NCI-H345 (cell line): ENCODE data around the gene INSR.

Experiments
- DNase-seq: peaks from one replicate; lab custom pipeline; 2025; lab: John Stamatoyannopoulos, UW

Gene INSR

DNA sequence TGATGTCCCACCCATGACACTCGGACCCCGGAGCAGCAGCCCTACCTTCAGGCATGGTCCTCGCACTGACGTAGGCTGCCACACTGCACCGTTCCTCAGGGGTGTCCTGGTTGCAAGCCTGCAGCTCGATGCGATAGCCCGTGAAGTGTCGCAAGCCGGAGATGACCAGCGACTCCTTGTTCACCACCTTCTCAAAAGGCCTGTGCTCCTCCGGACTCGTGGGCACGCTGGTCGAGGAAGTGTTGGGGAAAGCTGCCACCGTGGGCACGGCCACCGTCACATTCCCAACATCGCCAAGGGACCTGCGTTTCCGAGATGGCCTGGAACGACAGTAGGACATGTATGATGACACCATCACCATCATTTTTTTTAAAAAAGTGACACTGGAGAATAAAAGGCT lies 151.4 kb downstream of the INSR start:
- no peak for DNase-seq

DNA sequence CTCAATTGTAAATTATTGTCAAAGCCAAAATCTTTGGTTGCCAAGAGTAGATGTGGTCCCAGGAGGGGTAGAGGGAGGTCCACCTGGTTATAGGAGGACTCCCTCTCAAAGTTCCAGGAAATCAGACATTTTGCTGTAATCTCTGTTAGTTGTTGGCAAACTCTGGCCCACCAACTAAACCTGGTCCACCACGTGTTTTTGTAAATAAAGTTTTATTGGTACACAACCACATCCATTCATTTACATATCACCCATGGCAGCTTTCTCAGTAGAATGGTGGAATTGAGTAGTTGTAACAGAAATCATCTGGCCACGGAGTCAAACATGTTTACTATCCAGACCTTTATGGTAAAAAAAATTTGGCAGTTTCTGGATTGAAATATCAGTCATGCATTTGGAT lies 154.1 kb downstream of the INSR start:
- no peak for DNase-seq

DNA sequence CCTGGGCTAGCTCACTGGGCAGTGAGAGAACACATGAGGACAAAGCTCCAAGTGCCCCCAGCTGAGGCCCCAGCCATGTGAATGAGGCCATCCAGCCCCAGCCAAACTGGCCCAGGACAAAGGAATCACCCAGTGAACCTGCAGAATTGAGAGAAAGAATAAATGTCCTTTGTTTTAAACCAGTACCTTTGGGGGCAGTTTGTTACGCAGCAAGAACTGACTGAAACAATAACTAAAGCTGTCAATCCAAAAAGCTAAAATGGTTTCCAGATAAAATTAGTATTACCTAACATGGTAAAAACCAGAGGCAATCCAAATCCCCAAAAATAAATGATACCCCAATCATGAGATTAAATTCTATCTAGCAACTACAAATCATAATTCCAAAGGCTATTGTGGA lies 155.1 kb downstream of the INSR start:
- DNase-seq, result no peak

DNA sequence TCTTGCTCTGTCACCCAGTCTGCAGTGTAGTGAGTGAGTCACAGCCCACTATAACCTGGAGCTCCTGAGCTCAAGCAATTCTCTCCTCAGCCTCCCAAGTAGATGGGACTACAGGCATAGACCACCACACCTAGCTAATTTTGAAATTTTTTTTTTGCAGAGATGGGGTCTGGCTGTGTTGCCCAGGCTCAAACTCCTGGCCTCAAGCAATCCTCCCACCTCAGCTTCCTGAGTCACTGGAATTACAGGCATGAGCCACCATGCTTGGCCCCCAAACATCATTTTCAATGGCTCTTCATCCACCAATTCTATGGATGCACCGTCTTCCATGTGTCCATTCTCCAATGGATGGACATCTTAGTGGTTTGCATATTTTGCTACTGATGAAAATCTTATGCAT lies 155.8 kb downstream of the INSR start:
- no peak for DNase-seq

DNA sequence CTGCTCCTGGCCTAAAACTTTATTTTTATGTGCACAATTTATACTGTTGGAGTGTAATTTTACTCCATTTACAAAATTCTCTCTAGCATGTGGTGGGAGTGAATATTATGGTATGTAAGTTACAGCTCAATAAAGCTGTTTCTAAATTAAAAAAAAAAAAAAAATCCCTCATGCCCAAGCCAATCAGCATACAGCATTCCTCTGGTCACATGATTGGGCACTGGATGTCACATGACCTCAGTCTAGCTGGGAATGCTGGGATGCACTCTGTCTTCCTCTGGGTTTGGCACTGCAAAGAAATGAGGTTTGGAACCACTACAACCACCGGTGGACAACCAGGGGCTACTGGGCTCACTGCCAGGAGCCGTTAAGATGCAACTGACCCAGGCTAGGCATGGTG lies 157.1 kb downstream of the INSR start:
- DNase-seq, result no peak

DNA sequence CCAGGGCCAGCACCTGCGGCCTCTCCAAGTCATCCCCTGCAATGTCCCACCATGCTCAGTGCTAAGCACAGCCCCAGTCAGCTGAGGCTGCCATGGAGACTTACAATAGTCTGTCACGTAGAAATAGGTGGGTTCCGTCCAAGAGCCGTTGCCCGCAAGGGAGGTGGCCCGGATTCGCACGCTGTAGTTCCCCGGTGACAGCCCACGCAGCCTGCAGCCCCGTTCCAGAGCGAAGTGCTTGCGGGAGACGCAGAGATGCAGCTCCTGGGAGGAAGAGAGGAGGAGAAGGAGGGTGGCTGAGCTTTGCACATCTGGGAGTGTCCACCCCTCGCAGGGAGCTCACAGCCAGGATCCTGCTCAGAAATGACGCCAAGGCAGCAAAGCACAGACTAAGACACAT lies 162.2 kb downstream of the INSR start:
- DNase-seq, result no peak

DNA sequence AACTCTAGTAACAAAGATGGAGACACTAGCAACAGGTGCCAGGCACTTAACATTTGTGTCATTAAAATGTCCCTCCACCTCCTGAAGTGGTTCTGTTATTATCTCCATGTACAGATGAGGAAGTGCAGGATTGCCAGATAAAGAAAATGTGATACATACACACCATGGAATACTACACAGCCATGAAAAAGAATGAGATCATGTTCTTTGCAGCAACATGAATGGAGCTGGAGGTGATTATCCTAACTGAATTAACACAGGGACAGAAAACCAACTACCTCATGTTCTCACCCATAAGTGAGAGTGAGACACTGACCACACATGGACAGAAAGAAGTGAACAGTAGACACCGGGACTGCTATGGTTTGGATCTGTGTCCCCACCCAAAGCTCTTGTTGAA lies 164.2 kb downstream of the INSR start:
- no peak for DNase-seq

DNA sequence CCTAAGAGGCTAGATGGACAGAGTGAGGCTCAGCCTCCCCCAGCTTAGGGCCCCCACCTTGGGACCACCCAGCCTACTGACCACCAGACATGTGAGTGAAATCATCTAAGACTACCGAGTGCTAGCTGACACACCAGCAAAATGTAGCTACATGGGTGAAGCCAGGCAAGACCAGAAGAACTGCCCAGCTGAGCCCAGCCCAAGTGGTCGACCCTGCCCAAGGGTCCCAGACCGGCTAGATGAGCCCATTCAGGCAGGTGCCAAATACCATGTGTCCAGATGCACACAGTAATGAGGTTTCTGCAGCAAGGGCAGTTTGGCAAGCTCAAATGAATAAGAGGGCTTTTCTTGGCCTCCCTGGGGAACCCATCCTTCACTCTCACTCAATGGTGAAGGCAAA lies 168.1 kb downstream of the INSR start:
- no peak for DNase-seq

DNA sequence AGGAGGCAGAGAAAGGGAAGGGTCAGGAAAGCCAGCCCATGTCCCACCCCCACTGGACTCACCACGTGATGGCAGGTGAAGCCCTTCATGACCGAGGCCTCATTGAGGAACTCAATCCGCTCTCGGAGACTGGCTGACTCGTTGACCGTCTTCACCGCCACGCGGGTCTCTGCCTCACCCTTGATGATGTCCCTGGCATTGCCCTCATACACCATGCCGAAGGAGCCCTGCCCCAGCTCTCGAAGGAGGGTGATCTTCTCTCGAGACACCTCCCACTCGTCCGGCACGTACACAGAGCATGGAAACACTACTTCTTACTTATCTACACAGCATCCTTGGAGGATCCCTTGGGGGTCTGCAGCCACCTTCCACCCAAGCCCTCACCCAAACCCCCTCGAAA lies 169.0 kb downstream of the INSR start:
- no peak for DNase-seq

DNA sequence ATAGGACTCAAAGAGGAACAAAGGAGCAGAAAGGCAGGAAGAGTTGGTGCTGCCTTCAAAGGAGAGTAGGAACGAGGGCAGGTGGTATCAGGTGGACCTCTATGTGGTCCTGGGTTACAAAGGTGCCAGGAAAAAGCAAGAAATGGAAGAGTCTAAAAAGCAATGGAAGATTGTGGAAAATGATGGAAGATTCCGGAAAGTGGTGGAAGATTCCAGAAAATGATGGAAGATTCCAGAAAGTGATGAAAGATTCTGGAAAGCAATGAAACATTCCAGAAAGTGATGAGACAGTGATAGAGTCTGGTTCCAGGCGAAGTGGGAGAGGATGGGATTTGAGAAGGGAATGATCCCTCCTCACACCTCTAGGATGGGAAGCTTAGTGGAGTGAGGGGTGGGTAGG lies 169.4 kb downstream of the INSR start:
- no peak for DNase-seq

DNA sequence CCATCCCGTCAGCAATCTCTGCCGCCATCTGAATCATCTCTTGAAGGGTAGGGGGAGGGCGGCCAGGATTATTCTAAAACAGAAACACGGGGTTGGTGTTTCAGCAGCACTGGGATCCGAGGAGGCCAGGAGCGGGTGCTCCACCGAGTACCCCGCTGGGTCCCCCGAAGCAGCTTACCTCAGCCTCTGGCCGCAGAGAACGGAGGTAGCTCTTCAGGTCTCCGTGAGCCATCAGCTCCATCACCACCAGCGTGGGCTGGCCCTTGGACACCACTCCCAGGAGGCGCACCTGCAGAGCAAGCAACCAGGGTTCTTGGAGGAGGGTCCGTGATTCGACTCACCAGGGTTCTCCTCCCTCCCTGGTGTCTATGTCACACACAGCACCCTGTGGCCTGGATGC lies 171.5 kb downstream of the INSR start:
- DNase-seq, result no peak

DNA sequence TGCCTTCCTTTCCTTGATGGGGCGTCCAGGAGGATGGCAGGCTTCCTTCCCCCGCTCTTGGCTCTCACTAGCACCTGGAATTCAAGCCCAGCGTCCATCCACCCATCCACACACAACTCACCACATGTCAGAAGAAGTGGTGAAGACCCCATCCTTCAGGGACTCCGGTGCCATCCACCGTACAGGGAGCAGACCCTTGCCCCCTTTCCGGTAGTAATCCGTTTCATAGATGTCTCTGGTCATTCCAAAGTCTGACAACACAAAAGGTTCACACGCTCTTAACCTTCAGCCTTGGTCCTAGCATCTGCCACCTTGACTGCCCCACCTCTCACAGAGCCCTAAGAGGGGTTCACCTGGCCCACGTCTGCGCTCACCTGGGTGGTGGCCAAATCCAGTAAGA lies 173.7 kb downstream of the INSR start:
- DNase-seq, result no peak

DNA sequence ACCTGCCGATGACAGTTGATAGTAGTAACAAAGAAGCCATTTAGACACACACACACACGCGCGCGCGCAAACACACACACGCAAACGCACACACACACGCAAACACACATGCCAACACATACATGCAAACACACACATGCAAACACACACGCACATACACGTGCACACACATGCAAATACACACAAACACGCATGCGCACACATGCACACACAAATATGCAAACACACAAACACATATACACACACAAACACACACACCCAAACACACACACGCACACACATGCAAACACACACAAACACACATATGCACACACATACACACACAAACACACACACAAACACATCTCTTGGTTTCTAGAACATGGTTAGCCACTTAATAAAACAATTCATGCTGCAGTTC lies 174.6 kb downstream of the INSR start:
- DNase-seq, result no peak

DNA sequence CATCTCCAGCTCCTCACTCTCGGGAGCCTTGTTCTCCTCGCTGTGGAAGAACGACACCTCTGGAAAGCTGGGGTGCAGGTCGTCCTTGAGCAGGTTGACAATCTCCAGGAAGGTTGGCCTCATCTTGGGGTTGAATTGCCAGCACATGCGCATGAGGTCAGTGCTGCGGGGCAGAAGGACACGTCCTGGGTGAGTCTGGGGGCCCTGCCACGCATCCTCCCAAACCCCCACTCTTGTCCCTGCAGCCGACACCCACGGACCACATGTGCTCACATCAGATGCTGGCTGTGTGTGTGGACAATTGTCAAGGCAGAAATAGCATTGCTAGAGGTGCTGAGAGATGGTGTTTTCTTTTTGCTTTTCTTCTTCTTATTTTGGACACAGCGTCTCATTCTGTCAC lies 177.0 kb downstream of the INSR start:
- no peak for DNase-seq

DNA sequence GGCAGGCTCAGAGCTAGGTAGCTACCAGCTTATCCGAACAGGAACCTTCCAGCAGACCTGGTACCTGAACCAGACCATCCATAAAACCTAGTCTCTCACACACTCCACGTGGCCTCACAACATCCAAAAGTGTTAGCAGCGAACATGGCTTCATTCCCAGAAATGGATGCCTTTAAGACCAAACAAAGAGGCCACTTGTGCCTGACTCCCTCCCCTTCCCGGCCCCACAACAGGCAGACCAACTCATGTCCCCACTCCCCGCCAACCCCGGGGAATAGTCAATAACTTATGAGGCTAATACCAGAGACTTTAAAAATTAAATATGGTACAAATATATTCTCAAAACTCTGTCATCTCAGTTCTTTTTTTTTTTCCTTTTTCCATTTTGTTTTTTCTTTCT lies 178.5 kb downstream of the INSR start:
- no peak for DNase-seq

DNA sequence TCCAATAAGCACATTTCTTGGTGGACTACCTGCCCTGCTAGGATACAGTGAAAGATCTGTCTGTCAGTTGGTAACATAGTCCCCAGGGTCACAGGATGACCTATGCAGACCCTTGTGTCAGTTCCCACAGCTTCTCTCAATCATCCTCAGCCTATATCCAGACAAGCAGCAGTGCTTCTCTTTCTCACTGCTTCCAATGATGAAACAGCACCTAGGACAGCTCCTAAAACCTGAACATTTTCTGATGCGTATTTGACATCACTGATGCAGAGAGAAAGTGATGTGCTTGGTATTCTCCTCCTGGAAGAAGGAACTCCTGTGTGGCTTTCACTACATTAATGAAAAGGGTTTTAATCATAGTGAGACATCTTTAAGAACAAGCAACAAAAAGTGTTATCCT lies 181.0 kb downstream of the INSR start:
- DNase-seq, result no peak

DNA sequence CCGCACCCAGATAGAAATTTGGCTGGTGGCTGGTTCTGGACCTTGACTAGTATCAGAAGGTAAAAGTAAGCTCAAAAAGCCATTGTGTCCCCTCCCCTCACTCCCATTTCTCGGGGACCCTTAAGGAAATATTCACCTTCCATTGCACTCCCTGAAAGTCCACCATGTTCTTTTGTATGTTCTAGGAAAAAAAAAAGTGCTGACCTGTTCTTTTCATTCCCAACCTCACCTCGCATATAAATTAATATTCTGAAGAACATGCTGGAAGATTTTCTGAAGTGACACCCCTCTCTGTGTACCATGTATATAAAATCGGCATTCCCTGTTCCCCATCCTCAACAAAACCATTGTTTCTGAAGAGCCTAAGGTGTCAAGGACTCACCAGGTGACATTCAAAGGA lies 181.5 kb downstream of the INSR start:
- DNase-seq, result no peak

DNA sequence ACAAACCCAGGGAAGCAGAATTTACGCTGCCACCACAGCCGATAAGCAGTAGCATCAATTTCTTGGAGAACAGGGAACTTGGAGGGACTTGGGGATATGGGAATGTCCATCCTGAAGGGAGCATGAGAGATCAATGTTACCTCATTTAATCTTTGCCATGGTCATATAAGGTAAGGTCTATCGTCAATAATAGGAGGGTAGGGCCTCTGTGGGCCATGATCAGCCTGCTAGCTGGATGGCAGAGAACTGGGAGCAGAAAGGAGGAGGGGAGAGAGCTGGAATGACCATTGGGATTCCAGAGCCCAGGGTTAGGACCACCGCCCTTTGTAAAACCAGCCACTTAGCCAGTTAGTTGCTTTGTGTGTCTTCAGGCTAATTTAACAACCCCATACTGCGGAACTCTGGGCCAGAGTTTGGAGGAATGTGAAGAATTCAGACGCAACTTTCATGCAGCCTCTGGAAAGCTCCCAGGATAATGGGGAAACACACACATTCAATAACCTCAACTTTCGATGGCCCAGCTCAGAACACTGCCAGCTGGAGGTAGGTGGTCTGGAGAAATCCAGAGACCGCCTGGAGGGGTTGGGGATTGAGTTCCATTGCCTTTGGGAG lies 184.4 kb downstream of the INSR start:
- DNase-seq, result no peak

DNA sequence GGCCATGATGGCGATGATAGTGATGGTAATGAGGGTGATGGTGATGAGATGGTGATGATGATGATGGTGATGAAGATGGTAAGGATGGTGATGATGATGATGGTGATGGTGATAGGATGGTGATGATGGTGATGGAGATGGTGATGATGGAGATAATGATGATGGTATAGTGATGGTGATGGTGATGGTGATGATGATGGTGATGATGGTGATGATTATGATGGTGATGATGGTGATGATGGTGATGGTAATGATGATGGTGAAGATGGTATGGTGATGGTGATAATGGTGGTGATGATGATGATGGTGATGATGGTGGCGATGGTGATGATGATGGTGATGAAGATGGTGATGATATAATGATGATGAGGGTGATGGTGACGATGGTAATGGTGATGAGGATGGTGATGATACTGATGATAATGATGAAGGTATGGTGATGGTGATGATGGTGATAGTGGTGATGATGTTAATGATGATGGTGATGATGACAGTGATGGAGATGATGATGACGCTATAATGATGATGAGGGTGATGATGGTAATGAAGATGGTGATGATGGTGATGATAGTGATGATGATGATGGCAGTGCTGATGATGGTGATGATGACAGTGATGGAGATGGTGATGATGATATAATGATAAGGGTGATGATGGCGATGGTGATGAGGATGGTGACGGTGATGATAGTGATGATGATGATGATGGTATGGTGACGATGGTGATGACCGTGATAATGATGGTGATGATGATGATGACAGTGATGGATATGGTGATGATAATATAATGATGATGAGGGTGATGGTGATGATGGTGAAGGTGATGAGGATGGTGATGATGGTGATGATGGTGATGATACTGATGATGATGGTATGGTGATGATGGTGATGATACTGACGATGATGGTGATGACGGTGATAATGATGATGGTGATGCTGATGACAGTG lies 187.2 kb downstream of the INSR start:
- DNase-seq, result no peak

DNA sequence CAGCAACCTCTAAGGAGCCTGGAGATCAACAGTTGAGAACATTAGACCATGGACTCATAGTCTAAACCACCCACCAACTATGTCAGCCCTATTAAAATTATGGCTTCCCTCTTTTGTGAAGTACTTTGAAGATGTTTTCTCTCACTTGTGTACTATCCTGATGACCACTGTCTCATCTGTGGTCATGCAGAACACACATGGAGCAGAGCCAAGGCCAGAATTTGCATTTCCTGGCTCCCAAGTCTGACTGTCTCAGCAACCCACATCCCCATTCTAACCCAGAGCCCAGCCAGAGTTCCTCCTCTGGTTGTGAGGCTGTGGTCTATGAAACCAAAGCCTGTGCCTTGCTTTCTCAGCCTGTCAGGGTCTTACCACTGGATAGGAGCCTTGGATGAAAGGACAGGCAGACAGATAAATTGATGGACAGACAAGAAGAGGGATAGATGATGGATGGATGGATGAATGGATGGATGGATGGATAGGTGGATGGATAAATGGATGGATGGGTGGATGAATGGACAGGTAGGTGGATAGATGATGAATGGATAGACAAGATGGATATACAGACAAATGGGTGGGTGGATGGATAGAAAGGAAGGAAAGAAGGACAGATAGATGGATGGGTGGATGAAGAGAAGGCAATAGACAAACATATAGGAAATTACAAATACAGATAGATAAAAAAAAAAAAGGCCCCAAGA lies 189.3 kb downstream of the INSR start:
- no peak for DNase-seq

DNA sequence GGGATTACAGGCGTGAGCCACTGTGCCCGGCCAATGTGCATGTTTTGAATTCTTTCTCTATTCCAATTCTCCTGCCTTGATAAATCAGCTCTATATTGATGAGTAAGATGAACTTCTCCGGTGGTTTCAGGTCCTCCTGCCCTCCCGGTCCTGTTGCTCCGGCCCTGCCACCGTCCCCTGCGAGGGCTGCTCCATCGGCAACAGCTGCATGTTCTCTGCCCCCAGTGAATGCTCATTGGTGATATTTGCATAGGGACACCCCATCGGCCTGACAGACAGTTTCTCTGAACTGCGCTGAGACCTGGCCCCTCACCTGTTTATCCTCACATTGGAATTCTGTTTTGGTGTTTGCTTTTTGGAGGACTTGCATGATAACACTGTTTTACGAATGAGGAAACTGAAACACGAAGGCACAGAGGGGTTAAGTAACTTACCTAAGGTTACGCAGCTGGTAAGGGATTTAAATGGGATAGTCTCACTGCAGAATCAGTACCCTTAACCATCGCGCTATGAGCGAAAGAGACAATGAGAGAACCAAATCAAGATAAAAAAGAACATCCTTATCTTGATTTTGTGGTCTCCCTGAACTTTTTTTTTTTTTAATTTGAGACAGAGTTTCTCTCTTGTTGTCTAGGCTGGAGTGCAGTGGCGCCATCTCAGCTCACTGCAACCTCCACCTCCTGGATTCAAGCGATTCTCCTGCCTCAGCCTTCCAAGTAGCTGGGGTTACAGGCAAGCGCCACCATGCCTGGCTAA lies 192.5 kb downstream of the INSR start:
- no peak for DNase-seq

DNA sequence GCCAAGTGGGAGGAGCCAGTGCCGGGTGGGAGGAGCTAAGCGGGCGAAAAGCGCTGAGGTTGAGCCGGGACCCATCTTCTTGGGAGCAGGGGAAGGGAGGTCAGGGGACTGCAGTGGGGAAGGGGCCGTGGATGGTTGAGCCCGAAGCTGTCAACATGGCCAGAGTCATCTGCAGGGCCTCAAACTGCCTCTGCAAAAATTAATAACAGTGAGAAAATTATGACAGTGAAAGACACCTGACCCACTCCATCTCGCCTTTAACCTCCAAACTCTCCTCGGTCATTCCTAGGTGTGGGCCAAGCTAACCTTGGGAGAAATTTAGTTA lies 194.7 kb downstream of the INSR start:
- no peak for DNase-seq
